WTC11 (cell line): Measurements from ENCODE around the gene MYBPH.

Experiments used
- SP1 ChIP-seq: sonication (generic); formaldehyde crosslinking; conservative IDR thresholded peaks from 2 replicates; pipeline ENCODE4 v1.8.1; 2022; ENCODE audit warnings: missing genetic modification reagents
- TF ChIP-seq, protein P1 (sequence below): fragments of 200-600 bp; IDR thresholded peaks from 2 replicates; pipeline ENCODE4 v1.8.0; 2022; ENCODE audit warnings: antibody characterized with exemption
- TF ChIP-seq, protein P2 (sequence below): sonication (generic); formaldehyde crosslinking; IDR thresholded peaks from 2 replicates; pipeline ENCODE4 v1.8.0; 2022; ENCODE audit warnings: missing genetic modification reagents

DNA sequence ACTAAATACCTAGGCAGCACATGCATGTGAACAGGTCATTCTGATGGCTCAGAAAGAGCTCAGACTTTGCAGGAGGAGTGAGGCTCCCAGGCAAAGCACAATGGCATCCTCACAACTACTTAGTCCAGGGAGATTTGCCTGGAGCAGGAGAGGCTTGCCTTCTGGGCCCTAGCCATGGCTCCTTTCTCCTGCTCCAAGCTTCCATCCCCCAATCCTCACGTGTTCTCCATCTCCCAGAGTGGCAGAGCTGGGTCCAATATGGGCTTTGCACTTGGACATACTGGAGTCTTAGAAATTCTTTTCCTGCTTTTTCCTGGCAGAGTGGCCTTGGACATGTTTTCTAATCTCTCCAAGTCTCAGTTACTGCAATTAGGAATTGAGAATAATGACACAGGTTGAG lies 15.8 kb downstream of the MYBPH start:
- TF ChIP-seq, protein P1, sequence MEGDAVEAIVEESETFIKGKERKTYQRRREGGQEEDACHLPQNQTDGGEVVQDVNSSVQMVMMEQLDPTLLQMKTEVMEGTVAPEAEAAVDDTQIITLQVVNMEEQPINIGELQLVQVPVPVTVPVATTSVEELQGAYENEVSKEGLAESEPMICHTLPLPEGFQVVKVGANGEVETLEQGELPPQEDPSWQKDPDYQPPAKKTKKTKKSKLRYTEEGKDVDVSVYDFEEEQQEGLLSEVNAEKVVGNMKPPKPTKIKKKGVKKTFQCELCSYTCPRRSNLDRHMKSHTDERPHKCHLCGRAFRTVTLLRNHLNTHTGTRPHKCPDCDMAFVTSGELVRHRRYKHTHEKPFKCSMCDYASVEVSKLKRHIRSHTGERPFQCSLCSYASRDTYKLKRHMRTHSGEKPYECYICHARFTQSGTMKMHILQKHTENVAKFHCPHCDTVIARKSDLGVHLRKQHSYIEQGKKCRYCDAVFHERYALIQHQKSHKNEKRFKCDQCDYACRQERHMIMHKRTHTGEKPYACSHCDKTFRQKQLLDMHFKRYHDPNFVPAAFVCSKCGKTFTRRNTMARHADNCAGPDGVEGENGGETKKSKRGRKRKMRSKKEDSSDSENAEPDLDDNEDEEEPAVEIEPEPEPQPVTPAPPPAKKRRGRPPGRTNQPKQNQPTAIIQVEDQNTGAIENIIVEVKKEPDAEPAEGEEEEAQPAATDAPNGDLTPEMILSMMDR, result no peak
- no peak for TF ChIP-seq SP1
- TF ChIP-seq, protein P2, sequence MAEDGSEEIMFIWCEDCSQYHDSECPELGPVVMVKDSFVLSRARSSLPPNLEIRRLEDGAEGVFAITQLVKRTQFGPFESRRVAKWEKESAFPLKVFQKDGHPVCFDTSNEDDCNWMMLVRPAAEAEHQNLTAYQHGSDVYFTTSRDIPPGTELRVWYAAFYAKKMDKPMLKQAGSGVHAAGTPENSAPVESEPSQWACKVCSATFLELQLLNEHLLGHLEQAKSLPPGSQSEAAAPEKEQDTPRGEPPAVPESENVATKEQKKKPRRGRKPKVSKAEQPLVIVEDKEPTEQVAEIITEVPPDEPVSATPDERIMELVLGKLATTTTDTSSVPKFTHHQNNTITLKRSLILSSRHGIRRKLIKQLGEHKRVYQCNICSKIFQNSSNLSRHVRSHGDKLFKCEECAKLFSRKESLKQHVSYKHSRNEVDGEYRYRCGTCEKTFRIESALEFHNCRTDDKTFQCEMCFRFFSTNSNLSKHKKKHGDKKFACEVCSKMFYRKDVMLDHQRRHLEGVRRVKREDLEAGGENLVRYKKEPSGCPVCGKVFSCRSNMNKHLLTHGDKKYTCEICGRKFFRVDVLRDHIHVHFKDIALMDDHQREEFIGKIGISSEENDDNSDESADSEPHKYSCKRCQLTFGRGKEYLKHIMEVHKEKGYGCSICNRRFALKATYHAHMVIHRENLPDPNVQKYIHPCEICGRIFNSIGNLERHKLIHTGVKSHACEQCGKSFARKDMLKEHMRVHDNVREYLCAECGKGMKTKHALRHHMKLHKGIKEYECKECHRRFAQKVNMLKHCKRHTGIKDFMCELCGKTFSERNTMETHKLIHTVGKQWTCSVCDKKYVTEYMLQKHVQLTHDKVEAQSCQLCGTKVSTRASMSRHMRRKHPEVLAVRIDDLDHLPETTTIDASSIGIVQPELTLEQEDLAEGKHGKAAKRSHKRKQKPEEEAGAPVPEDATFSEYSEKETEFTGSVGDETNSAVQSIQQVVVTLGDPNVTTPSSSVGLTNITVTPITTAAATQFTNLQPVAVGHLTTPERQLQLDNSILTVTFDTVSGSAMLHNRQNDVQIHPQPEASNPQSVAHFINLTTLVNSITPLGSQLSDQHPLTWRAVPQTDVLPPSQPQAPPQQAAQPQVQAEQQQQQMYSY (CRISPR knock-in tag), result no peak
